IPS-11a (cell line): ENCODE data around the gene IL10RB.
"Not testable (repeated sequence)": the region's sequence is repeated elsewhere in the genome, so short reads cannot be mapped to it uniquely, and the experiment has no call there.

Source experiments
- H3K4me3 ChIP-seq: one replicate; pipeline ENCODE4 v1.5.1; 2013; ENCODE audit warnings: low read depth, low read length, control low read depth

Gene IL10RB

DNA sequence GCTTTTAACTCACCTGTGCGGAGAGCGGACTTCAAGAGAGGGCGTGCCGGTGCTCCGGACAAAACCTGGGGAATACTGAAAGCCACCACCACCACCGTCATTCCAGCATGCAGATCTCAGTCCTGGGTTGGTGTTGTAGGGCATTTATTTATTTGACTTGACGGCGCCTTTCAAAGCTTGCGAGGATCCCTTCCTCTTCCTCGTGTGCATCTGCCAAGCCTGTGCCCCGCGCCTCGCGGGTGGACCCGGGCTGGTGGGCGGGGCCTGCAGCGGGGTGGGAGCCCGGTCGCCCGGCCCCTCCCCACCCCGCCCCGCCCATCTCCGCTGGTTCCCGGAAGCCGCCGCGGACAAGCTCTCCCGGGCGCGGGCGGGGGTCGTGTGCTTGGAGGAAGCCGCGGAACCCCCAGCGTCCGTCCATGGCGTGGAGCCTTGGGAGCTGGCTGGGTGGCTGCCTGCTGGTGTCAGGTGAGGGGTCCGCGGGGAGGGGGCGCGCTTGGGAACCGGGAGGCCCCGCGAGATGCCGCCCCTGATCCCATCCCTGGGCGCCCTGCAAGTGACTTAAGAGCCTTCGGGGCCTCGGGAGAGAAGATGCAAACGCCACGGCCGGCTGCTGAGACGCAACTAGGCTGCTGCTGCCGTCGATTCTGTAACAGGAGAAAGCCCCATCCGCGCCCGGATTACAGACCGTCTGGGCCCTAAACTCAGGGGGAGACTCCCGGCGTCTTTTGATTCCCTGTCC, at the start of gene IL10RB:
Gene IL10RB (plus strand): TSS at position 318 of the 739 bp plus-strand sequence. CDS start 99 bp downstream, at position 417.
- H3K4me3 ChIP-seq: peak within 1 kb of the TSS; percentile 63

DNA sequence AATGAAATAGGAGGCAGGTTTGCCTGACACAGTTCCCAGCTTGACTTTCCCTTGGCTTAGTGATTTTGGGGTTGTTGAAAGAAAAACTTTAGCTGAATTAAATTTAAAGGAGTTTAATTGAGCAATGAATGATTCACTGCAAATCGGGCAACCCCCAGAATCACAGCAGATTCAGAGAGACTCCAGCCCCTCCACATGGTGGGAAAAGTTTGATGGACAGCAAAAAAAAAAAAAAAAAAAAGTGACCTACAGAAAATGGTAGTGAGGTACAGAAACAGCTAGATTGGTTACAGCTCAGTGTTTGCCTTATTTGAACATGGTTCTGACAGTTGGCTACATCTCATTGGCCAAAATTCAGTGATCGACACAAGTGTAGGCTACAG, 49.0 kb upstream of the IL10RB start:
- H3K4me3 ChIP-seq: no peak overlapping the region

DNA sequence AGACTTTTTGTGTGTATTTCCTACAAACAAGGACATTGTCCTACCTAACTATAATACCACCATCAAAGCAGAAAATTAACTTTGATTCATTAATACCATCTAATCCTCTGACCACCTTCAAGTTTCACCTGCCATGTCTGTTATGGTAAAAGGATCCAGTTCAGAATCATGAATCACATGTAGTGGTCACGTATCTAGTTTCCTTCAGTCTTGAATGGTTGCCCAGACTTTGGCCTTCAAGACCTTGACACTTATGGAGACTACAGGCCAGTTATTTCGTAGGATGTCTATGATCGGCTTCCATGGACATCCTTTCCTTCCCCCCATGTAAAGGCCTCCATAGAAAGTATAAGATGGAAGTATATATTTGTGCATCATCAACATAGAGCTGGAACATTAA, 46.9 kb upstream of the IL10RB start:
- no peak overlapping the region for H3K4me3 ChIP-seq

- H3K4me3 ChIP-seq: no peak overlapping the region
Measured at GRCh38 chr21:33219954-33220353, 46.2 kb upstream of the IL10RB start.

DNA sequence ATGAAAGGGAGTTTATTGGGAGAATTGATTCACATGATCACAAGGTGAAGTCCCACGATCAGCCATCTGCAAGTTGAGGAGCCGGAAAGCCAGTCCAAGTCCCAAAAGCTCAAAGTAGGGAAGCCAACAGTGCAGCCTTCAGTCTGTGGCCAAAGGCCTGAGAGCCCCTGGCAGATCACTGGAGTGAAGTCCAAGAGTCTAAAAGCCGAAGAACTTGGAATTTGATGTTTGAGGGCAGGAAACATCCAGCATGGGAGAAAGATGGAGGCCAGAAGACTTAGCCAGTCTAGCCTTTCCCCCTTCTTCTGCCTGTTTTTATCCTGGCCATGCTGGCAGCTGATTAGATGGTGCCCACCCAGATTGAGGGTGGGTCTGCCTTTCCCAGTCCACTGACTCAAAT, 40.8 kb upstream of the IL10RB start:
- not testable (repeated sequence) for H3K4me3 ChIP-seq

DNA sequence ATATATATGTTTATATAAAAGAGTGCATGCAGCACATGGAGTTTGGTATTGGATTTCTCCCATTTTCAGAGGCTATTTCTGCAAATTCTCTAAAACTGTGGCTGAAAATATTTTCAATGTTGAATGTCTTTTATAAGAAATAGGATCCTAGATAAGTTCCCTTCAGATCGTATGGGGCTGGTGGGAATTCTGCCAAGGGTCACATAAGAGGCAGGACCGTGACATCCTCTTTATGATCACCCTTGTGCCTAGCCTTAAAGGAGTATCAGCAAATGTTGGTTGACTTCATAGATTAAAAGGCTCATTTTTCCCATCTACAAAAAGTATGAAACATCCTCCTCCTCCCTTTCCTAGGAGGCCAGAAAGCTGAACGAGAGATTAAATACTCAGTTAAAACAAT, 37.7 kb upstream of the IL10RB start:
- H3K4me3 ChIP-seq: no peak overlapping the region

GRCh38 chr21:33229099-33229783, 36.9 kb upstream of the IL10RB start:
- H3K4me3 ChIP-seq: peak overlapping the region; percentile 54

- peak within 1 kb of the TSS; percentile 55 for H3K4me3 ChIP-seq
Measured at GRCh38 chr21:33229784-33230544, 36.2 kb upstream of the IL10RB start, which contains the start of gene IFNAR2. TSS of gene IFNAR2 (plus strand) at chr21:33229938. CDS start at chr21:33241923, 11,985 bp downstream.

GRCh38 chr21:33230545-33231324, 35.4 kb upstream of the IL10RB start:
- peak overlapping the region; percentile 55 for H3K4me3 ChIP-seq

GRCh38 chr21:33231526-33231925, 34.6 kb upstream of the IL10RB start:
- H3K4me3 ChIP-seq: no peak overlapping the region

GRCh38 chr21:33232291-33233034, 33.7 kb upstream of the IL10RB start:
- no peak overlapping the region for H3K4me3 ChIP-seq

- no peak overlapping the region for H3K4me3 ChIP-seq
Measured at GRCh38 chr21:33234635-33235520, 31.3 kb upstream of the IL10RB start.

DNA sequence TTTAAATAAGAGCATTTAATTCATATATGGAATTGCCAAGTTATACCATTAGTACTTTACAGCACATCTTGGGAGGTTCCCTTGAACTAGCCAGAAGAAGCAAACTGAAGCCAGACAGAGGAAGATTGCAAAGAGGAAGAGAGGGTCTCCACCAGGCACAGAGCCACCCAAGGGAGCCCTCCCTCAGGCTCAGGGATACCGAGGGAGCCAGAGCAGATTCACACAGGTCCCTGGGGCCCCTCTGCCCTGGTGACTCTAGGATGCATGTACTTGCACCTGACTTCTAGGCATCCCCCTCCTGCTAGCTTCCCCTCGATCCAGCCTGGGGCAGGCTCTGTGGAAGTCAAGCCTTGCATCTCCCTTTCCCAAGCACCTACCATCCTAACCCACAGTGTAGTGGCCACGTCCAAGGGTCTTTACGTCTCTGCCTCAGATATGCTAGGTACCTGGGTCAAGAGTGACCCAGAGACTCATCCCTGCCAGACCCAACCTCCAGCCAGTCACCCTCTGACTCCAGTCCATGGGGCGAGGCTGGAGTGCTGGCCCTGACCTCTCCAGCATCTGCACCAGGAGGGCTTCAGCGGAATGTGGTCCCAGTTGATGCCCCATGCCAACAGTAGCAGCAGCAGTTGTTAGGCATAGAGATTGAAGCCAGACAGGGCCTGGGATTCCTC, 30.0 kb upstream of the IL10RB start:
- H3K4me3 ChIP-seq: no peak overlapping the region

DNA sequence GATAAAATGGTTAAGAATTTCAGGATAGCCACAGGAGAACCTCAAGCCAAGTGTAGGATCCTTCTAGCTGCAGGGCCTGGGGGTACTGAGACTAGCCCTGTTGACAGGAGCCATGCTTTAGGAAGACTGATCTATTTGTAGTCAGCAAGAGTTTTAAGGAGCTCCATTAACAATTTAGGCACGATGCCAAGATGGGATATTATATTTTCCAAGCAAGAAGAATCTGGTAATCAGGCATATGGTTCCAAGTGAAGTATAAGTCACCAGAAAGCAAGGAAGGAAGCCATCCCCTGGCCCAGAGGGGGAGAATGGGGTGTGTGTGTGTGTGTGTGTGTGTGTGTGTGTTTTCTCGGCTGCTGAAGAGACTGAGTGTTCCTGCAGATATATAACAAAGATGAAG, 29.4 kb upstream of the IL10RB start:
- H3K4me3 ChIP-seq: no peak overlapping the region

GRCh38 chr21:33237486-33237885, 28.7 kb upstream of the IL10RB start:
- H3K4me3 ChIP-seq: no peak overlapping the region

GRCh38 chr21:33238146-33238545, 28.0 kb upstream of the IL10RB start:
- no peak overlapping the region for H3K4me3 ChIP-seq

DNA sequence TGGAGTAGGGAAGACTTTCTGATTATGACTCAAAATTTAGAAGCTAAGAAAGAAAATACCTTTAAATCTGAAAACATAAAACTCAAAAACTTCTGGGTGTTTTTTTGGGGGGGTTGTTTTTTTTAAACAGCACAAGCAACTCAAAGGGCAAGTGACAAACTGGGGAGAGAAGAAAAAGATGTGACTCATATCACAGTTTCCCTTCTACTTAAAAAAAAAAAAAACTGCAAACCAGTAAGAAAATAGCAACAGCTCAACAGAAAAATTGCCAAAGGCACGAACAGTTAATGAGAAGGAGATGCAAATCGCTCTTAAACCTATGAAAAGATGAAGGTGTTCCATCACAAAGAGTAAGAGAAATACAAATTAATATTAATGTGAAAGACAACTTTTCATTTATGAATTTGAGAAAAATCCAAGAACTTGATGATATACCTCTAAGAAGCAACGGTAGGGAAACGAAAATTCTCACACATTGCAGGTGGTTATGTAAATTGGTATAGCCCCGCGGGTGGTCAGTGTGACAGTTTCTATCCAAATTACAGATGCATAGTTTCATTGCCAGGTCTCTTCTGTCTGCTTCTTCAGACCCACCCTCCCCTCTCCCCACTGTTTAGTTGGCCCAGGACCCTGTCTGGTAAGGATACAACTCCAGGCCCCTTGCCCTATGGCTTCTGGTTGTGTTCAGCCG, 27.5 kb upstream of the IL10RB start:
- no peak overlapping the region for H3K4me3 ChIP-seq

DNA sequence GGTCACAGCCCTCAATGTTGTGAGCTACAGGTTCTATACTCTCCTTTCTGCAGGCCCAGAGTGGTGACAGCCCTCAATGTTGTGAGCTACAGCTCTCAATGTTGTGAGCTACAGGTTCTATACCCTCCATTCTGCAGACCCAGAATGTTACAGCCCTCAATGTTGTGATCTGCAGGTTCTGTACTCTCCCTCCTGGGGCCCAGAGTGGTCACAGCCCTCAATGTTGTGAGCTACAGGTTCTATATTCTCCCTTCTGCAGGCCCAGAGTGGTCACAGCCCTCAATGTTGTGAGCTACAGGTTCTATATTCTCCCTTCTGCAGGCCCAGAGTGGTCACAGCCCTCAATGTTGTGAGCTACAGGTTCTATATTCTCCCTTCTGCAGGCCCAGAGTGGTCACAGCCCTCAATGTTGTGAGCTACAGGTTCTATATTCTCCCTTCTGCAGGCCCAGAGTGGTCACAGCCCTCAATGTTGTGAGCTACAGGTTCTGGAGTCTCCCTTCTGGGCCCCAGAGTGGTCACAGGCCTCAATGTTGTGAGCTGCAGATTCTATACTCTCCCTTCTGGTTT, 26.5 kb upstream of the IL10RB start:
- not testable (repeated sequence) for H3K4me3 ChIP-seq
